CD4-positive, alpha-beta T cell treated with Interleukin-6 for 4 hours (primary cell): ENCODE data around the gene RABEP2.
"Not testable (repeated sequence)": the region's sequence is repeated elsewhere in the genome, so short reads cannot be mapped to it uniquely, and the experiment has no call there.

ENCODE experiments used
- DNase-seq: peaks from one replicate; pipeline ENCODE4 v3.0.0-alpha.2; 2020; ENCODE audit warnings: mixed read lengths

The RABEP2 gene

GRCh38 chr16:28932339-28933141, 7.5 kb upstream of the RABEP2 start:
- no peak for DNase-seq

GRCh38 chr16:28931801-28932225, 6.8 kb upstream of the RABEP2 start, which contains the start of gene CD19:
Gene CD19, plus strand, starts transcription at chr16:28931971. Its CDS starts 30 bp downstream, at chr16:28932001.
- DNase-seq: no peak

- no peak for DNase-seq
These were observed 5.6 kb upstream of the RABEP2 start for GRCh38 chr16:28930652-28931051.

- no peak for DNase-seq
These were observed 5.2 kb upstream of the RABEP2 start for GRCh38 chr16:28930203-28930602.

GRCh38 chr16:28927815-28928214, 2.8 kb upstream of the RABEP2 start:
- no peak for DNase-seq

- not testable (repeated sequence) for DNase-seq
These were observed 1.2 kb upstream of the RABEP2 start for GRCh38 chr16:28926284-28926683.

GRCh38 chr16:28925386-28926228, 569 bp upstream of the RABEP2 start:
- peak; percentile 86 for DNase-seq

- DNase-seq: no peak
These were observed 658 bp downstream of the RABEP2 start for GRCh38 chr16:28924399-28924761.

GRCh38 chr16:28923652-28924398, 1.2 kb downstream of the RABEP2 start:
- no peak for DNase-seq

- no peak for DNase-seq
These were observed 1.8 kb downstream of the RABEP2 start for GRCh38 chr16:28923231-28923587.

- DNase-seq: no peak
These were observed 6.3 kb downstream of the RABEP2 start for GRCh38 chr16:28918698-28919097.

- DNase-seq: no peak
These were observed 7.9 kb downstream of the RABEP2 start for GRCh38 chr16:28917095-28917494.

- DNase-seq: no peak
These were observed 9.9 kb downstream of the RABEP2 start for GRCh38 chr16:28915181-28915580.

GRCh38 chr16:28913946-28914724, 10.9 kb downstream of the RABEP2 start:
- no peak for DNase-seq

GRCh38 chr16:28912558-28912957, 12.5 kb downstream of the RABEP2 start:
- no peak for DNase-seq

- DNase-seq: no peak
These were observed 14.7 kb downstream of the RABEP2 start for GRCh38 chr16:28910086-28911031.

- DNase-seq: no peak
These were observed 19.2 kb downstream of the RABEP2 start for GRCh38 chr16:28905800-28906372.

GRCh38 chr16:28905229-28905754, 19.7 kb downstream of the RABEP2 start:
- no peak for DNase-seq

GRCh38 chr16:28904828-28905227, 20.2 kb downstream of the RABEP2 start:
- DNase-seq: no peak

GRCh38 chr16:28904363-28904762, 20.7 kb downstream of the RABEP2 start:
- no peak for DNase-seq
